Activated T-helper 2 cell treated with anti-CD3 and anti-CD28 coated beads, Interferon-gamma antibody, Interleukin-2, Interleukin-4, amounts not matched to agents 10 μg/mL and 5 μg/mL and 100 μg/mL, durations not matched to agents 14 hours and 24 hours and 36 hours (primary cell): ENCODE measurements around the gene FGF4. TPM values are rescaled to one million over a fixed set of nuclear protein-coding genes. Genes with fewer than 3 reads are reported as not detected.

Experiments
- DNase-seq: peaks from one replicate; pipeline ENCODE4 v3.0.0; 2021; ENCODE audit warnings: low spot score
- H3K27ac Mint-ChIP-seq: one replicate; pipeline ENCODE4 v1.8.0; 2021; ENCODE audit warnings: mixed read lengths
- H3K27me3 Mint-ChIP-seq: one replicate; pipeline ENCODE4 v1.8.0; 2021; ENCODE audit warnings: low read depth, mixed read lengths
- H3K36me3 Mint-ChIP-seq: one replicate; pipeline ENCODE4 v1.8.0; 2021; ENCODE audit warnings: low read depth, mixed read lengths
- H3K4me1 Mint-ChIP-seq: one replicate; pipeline ENCODE4 v1.8.0; 2021; ENCODE audit warnings: low read depth, mixed read lengths
- H3K4me3 Mint-ChIP-seq: one replicate; pipeline ENCODE4 v1.8.0; 2021; ENCODE audit warnings: low read depth, mild to moderate bottlenecking, moderate library complexity, mixed read lengths
- H3K9me3 Mint-ChIP-seq: one replicate; pipeline ENCODE4 v1.8.0; 2021; ENCODE audit warnings: mixed read lengths
- intact Hi-C: fragments of 100-400 bp; cut with micrococcal nuclease; formaldehyde crosslinking; loops from one replicate; pipeline ENCODE4 v1.15.1; 2023
- total RNA-seq: library from RNA; stranded (reverse); gene quantifications from 2 replicates; pipeline ENCODE4 v1.2.3, GENCODE V29; 2022

The FGF4 gene, protein sequence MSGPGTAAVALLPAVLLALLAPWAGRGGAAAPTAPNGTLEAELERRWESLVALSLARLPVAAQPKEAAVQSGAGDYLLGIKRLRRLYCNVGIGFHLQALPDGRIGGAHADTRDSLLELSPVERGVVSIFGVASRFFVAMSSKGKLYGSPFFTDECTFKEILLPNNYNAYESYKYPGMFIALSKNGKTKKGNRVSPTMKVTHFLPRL
- not detected in 2 replicates for total RNA-seq

DNA sequence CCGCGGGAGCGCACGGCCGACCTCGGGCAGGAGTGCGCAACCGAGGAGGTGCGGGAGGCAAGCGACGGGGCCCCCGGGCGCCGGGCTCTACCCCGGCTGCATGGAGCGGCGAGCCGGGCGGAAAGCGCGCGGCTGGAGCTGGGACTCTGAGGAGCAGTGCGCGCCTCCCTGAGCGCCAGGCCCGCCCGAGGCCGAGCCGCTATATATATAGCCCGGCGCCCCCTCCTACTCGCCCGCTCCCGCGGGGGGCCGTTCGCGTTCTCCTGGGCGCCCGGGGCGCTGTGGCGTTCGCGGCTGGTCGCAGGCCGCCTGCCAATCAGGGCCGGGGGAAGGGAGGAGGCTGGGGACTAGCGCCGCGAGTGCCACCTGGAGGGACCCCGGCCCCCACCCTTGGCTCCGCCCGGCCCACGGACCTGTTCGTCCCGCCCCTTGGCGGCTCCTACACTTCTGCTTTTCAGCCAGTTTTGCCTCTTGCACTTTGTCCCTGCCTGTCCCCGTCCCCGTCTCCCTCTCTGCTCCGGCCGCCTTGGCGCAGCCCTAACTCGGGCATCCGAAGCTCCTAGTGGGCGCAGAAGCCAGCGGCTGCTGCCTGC, at the start of gene FGF4:
Gene FGF4 (minus strand): TSS at position 179 of the 593 bp plus-strand sequence. CDS start 257 bp downstream, outside the sequence.
- no peak for DNase-seq
- Mint-ChIP-seq H3K36me3 (no peaks in the 10 kb centered on the region), H3K27me3 (peaks cover 39% of the 10 kb centered on the region), H3K4me1 (no peaks in the 10 kb centered on the region), H3K4me3 (no peak within 1 kb of the TSS), H3K27ac (no peak within 1 kb of the TSS), H3K9me3 (no peaks in the 10 kb centered on the region)
- intact Hi-C loops: loop anchor here (10.0 kb wide), 1 partner anchor 70 kb away; the partner anchor contains the start of gene FGF19

DNA sequence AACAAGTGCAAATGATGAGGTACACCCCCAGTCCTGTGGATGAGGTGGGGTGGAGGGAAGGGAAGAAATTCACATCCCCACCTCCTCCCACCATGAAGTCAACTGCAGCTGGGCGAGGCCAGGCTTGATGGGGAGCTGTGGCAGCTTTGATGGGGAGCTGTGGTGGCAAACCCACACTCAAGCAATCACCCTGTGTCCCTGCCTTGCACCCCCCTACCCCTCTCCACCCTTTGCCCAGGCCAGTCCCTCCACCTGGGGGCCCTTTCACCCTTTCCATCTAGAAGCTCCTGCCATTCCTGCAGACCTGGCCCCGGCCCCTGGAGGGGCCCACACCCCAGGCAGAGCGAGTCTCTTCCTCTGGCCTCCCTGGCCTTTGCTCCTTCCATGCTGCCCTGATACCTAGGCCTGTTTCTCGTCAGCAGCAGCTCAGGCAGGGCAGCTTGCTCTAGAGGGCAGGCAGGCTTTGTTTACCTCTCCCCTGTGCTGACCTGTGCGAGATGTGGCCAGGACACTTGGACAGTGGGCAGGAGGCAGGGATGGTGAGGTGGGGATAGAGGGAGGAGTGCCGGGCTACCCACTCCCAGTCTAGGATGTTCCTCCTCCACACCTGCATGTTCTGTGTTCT, 48.6 kb upstream of the FGF4 start:
- DNase-seq: no peak
- no peaks in the 10 kb centered on the region for H3K4me1 Mint-ChIP-seq
- intact Hi-C loops: no loop called here
- H3K9me3 Mint-ChIP-seq: no peaks in the 10 kb centered on the region
- H3K4me3 Mint-ChIP-seq: no peak overlapping the region
- H3K27ac Mint-ChIP-seq: no peak overlapping the region
- no peaks in the 10 kb centered on the region for H3K36me3 Mint-ChIP-seq
- peaks cover 23% of the 10 kb centered on the region for H3K27me3 Mint-ChIP-seq

DNA sequence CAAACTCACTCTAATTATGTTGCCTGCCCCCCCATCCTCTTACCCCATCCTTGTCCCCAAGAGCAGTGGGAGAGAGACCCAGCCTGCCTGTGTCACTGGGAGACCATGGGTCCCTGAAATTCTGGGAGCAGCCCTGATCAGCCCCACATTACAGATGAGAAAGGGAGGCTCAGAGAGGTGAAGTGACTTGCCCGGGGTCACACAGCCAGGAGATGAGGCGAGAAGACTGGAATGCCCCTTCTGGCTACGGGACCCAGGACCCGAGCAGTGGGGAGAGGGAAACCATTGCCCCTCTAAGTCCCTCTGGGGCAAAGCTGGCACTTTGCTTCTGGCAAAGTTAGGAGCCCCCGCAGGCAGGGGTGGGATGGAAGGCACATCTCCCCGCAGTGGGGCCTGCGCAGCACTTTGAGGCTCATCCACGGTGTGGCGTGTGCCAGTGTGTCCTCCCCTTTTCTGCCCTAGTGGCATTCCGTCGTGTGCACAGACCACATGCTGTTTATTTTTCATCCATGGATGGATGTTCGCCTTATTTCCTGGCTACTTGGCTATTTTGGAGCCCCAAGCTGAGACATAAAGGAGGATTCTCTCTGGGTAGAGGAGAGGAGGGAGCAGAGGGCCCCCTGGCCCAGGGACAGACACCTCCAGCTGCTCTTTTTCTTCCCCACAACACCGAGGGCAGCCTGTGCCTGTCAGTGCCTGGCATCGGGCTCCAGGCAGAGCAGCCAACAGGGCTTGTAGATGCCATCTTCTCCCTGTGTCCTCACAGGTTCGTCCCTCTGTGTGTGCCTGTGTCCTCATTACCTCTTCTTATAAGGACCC, 47.7 kb upstream of the FGF4 start:
- Mint-ChIP-seq H3K36me3 (no peaks in the 10 kb centered on the region), H3K27me3 (peaks cover 23% of the 10 kb centered on the region), H3K4me3 (no peak overlapping the region), H3K27ac (no peak overlapping the region), H3K9me3 (no peaks in the 10 kb centered on the region), H3K4me1 (no peaks in the 10 kb centered on the region)
- DNase-seq: no peak
- intact Hi-C loops: no loop called here

DNA sequence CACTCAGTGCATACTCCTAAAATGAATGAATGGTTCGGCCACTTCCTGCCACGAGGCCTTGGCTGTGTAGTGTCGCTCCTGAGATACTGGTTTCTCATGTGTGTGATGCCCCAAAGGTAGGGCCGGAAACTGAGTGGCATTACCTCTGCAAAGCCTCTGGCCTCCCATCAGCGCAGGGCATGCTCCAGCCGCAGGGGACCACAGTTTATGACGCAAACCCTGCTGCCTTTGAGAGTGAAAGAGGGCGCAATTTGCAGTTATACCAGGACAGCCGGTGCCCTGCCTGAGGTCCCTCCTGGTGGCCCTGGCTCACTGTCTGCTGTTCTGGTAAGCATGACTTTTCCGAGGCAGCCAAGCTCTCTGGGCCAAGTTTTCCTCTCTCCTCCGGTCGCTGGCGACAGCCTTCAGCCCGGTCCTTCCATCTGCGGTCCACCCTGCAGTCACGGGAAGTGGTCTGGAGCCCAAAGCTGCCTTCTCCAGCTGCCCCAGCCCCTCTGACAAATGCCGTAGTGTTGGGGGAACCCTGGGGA, 46.4 kb upstream of the FGF4 start:
- DNase-seq: no peak
- H3K27ac Mint-ChIP-seq: no peak overlapping the region
- no peaks in the 10 kb centered on the region for H3K4me1 Mint-ChIP-seq
- intact Hi-C loops: no loop called here
- no peaks in the 10 kb centered on the region for H3K36me3 Mint-ChIP-seq
- no peaks in the 10 kb centered on the region for H3K9me3 Mint-ChIP-seq
- no peak overlapping the region for H3K4me3 Mint-ChIP-seq
- peaks cover 26% of the 10 kb centered on the region for H3K27me3 Mint-ChIP-seq

DNA sequence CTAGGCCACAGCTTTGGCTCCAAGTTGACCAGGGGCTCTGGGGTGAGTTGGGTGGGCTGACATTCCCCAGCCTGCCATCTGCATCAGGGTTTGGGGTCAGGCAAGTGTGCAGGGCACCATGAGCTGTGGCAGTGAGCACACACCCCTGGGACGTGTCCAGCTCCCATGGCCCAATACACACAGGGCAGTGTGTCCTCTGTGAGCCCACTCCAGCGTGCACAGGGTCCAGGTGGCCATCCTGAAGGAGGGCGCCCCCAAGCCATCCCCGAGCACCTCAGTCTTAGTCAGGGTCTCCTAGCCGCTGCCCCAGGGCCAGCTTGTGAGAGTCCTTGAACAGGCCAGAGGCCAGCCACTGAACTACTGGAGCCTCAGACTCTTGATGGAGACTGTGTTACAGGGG, 45.3 kb upstream of the FGF4 start:
- intact Hi-C loops: no loop called here
- peaks cover 34% of the 10 kb centered on the region for H3K27me3 Mint-ChIP-seq
- no peak overlapping the region for H3K27ac Mint-ChIP-seq
- no peaks in the 10 kb centered on the region for H3K9me3 Mint-ChIP-seq
- no peaks in the 10 kb centered on the region for H3K4me1 Mint-ChIP-seq
- H3K4me3 Mint-ChIP-seq: no peak overlapping the region
- no peak for DNase-seq
- H3K36me3 Mint-ChIP-seq: no peaks in the 10 kb centered on the region

DNA sequence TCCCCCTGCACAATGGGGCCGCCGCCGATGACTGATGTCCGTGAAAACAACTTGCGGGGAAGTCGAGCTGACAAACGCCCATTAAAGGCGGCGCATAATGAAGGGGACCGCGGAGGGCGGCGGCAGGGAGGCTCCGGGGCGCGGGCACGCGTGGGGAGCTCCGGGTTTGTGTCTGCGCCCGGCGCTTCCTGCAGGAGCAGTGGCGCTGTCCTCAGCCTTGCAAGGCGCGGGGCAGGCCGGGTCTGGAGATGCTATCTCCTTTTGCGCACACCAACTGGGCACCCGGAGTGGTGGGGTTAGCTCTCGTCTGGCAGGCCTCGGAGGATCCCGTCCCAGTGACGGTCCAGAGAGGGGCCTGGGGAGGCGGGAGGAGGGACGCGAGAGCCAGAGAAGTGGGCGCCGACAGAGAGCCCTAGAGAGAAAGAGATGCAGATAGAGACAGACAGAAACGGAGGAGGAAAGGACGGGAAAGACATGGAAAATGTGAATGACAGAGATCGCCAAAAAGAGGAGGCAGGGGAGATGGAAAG, 44.5 kb upstream of the FGF4 start:
- Mint-ChIP-seq H3K9me3 (no peaks in the 10 kb centered on the region), H3K27me3 (peaks cover 38% of the 10 kb centered on the region)
- intact Hi-C loops: loop anchor here (2.0 to 5.0 kb wide), 2 partner anchors 117 to 181 kb away; partner anchors contain the start of gene FGF19

DNA sequence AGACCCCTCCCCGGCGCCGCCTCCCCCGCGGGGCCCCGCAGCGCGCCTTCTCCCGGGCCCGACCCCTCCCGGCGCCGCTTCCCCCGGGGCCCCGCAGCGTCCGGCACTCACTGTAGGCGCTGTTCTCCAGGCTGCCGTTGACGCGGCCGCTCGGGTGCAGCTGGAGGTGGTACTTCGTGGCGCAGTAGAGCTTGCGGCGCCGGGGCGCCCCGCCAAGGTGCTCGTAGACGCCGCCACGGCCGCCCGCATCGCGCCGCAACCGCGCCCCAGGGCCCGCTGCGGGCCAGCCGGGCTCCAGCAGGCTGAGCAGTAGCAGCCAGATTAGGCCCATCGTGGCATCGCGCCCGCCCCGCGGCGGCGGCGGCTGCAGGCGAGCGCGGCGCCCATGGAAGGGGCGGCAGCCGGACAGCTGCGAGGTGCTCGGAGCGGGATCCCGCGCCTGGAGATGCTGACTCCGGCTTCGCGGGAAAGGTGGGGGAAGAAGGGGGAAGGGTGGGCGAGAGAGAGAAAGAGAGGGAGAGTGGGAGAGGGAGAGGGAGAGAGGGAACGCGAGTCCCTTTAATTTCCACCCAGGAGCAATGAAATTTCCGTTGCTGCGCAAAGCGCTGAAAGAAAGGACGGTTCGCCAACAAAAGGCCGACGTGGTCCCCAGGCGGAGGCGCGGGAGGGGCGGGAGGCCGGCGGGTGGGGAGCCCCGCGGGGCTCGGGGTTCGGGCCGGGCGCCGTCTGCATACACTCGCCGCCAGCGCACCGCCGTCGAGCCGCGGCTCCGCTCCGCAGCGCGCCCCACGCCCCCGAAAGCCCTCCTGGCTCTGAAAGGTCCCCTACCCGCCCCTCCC, 43.7 kb upstream of the FGF4 start, which contains the start of gene FGF3:
Gene FGF3 (minus strand): TSS at position 814 of the 839 bp plus-strand sequence. CDS start 483 bp downstream, at position 331.
- intact Hi-C loops: loop anchor here (2.0 to 5.0 kb wide), 2 partner anchors 117 to 180 kb away; partner anchors contain the start of gene FGF19
- DNase-seq: no peak
- peaks cover 40% of the 10 kb centered on the region for H3K27me3 Mint-ChIP-seq
- no peaks in the 10 kb centered on the region for H3K9me3 Mint-ChIP-seq
- no peaks in the 10 kb centered on the region for H3K36me3 Mint-ChIP-seq
- no peaks in the 10 kb centered on the region for H3K4me1 Mint-ChIP-seq
- H3K4me3 Mint-ChIP-seq: no peak within 1 kb of the TSS
- H3K27ac Mint-ChIP-seq: no peak within 1 kb of the TSS

More for the DNA sequence above, 44.5 kb upstream of the FGF4 start:
- no peaks in the 10 kb centered on the region for H3K36me3 Mint-ChIP-seq
- no peak overlapping the region for H3K27ac Mint-ChIP-seq
- H3K4me3 Mint-ChIP-seq: no peak overlapping the region
- DNase-seq: no peak
- H3K4me1 Mint-ChIP-seq: no peaks in the 10 kb centered on the region

DNA sequence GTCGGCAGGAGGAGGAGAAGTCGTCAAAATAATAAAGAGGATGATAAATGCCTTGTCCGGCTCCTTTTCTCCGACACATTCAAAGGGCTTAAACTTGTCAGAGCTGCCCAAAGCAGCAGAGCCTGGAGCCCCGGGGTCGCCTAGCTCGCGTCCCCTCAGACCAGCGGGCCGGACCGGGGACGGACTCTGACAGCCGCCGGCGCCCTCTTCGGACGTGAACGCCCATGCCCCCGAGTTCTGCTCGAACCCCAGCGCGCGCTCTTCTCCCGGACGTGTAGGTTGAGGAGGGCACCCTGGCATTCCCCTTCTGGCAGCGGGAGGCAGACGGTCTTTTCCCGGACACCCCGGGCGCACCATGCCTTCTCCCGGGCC, 43.1 kb upstream of the FGF4 start:
- intact Hi-C loops: loop anchor here (2.0 to 5.0 kb wide), 2 partner anchors 116 to 179 kb away; partner anchors contain the start of gene FGF19
- no peak for DNase-seq
- Mint-ChIP-seq H3K27me3 (peaks cover 40% of the 10 kb centered on the region), H3K9me3 (no peaks in the 10 kb centered on the region), H3K4me3 (no peak overlapping the region), H3K4me1 (no peaks in the 10 kb centered on the region), H3K36me3 (no peaks in the 10 kb centered on the region), H3K27ac (no peak overlapping the region)

DNA sequence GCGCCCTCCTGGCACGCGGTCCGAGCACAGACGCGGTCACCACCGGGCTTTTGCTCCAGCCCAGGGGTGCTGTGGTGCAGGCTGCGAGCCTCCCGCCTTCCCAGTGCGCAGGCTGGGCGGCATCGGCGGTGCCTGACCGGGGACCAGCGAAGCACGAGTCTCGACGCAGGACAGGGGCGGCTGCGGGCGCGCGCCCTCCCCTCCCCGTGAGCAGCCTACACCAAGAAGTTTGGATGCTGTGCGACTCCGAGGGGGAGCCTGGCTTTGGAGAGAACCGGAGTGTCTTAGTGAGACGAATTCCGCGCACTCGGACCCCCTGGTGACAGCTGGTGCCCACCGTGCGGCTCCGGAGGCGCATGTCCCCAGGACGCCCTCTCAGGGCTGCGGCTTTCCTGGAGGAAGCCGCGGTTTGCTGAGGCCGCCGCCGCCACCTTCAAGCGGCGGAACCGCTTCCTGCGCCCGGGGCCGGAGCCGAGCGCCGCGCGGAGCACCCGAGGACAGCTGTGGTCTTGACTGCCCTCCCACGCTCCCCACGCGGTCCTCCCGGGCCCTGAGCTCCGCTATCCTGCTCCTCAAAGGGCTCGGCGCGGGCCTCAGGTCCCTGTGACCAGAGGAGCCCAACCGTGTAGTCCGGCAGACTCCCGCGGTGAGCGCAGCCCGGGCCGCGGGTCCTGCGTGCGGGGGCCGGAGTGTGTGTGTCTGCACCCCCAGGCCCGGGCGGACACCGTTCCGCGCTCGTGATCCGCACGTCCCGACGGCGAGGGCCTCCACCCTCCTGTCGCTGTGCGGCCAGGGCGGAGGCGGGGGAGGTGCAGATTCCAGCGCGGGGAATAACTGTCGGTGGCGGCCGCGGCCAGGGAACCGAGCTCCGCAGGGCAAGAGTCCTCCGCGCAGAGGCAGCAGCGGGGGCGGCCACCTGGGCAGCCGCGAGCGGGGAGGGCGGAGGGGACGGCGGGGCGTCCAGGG, 42.4 kb upstream of the FGF4 start:
- no peaks in the 10 kb centered on the region for H3K9me3 Mint-ChIP-seq
- DNase-seq: no peak
- no peaks in the 10 kb centered on the region for H3K36me3 Mint-ChIP-seq
- no peak overlapping the region for H3K27ac Mint-ChIP-seq
- peaks cover 40% of the 10 kb centered on the region for H3K27me3 Mint-ChIP-seq
- no peaks in the 10 kb centered on the region for H3K4me1 Mint-ChIP-seq
- H3K4me3 Mint-ChIP-seq: no peak overlapping the region
- intact Hi-C loops: loop anchor here (2.0 to 5.0 kb wide), 2 partner anchors 115 to 179 kb away; partner anchors contain the start of gene FGF19

DNA sequence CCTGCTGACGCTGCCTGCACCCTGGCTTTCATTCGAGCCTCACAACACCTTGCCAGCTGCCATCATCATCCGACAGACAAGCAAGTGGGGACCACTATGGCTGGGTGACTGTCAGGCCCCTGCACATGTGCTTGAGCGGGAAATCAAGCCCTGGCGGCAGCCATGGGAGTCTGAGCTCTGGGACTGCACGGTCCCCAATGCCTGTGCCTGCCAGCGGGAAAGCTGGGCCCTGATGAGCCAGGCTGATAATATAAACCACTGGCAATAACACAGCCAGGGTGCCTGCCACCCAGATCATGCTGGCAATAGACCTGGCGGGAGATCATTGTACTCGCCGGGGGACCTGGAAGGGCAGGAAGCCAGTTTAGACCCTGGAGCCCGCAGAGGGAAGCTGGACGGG, 41.5 kb upstream of the FGF4 start:
- H3K9me3 Mint-ChIP-seq: no peaks in the 10 kb centered on the region
- intact Hi-C loops: loop anchor here (5.0 kb wide), 1 partner anchor 114 kb away; the partner anchor contains the start of gene FGF19
- H3K4me1 Mint-ChIP-seq: no peaks in the 10 kb centered on the region
- peaks cover 36% of the 10 kb centered on the region for H3K27me3 Mint-ChIP-seq
- no peaks in the 10 kb centered on the region for H3K36me3 Mint-ChIP-seq
- H3K27ac Mint-ChIP-seq: no peak overlapping the region
- no peak overlapping the region for H3K4me3 Mint-ChIP-seq
- no peak for DNase-seq

DNA sequence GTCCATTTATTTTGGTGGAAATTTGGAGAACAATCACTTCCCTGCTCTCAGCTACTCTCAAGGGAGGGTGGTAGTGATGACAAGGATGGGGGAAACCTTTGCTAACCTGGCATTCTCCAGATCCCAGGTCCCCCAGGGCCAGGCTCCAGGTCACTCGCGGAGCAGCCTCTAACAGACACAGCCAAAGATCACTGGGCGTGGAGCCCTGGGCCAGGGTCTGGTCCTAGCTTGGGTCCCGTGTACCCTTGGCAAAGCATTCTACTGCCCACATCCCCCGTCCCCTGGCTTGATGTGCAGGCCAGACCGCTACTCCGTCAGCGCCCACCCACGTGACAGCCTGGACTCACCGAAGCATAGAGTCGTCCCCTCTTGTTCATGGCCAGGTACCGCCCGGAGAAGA, 40.8 kb upstream of the FGF4 start:
- H3K27ac Mint-ChIP-seq: no peak overlapping the region
- no peaks in the 10 kb centered on the region for H3K36me3 Mint-ChIP-seq
- no peak for DNase-seq
- H3K4me3 Mint-ChIP-seq: no peak overlapping the region
- no peaks in the 10 kb centered on the region for H3K4me1 Mint-ChIP-seq
- H3K27me3 Mint-ChIP-seq: peaks cover 35% of the 10 kb centered on the region
- no peaks in the 10 kb centered on the region for H3K9me3 Mint-ChIP-seq
- intact Hi-C loops: loop anchor here (5.0 kb wide), 1 partner anchor 114 kb away; the partner anchor contains the start of gene FGF19
